ENCODE measurements around the gene VPS29. TPM values are rescaled to one million over a fixed set of nuclear protein-coding genes. Genes with fewer than 3 reads are reported as not detected.

Gene VPS29
- total and polyA plus RNA-seq, 4 donors: 73.7 to 177 (median 134) TPM

DNA sequence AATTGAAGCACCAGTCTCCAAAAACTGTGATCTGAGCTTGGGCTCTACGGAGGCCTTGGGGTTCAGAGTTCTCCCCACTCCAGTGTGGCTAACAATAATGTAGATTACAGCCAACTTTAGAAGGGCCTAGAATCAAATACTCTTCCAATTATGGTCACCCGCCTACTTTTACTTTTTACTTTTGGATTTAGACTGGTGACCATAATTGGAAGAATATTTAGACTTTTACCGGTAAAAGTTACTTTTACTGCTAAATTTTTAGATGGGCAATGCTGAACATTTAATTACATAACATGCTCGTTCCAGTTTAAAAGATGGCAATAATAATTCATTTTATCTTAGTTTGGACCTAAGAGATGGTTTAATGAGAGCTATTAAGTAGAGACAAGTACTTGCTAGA is 42.1 kb upstream of the VPS29 start:
- Histone ChIP-seq H3K4me3 (no peak overlapping the region), H3K9ac (ENCODE audit: insufficient read depth in 1 of 2, low read length in 2 of 2) (peak overlapping the region in 1 of 2 donors; percentile 9), H3K27me3 (ENCODE audit: control insufficient read depth in 3 of 3, insufficient read depth in 3 of 3, low read length in 2 of 3) (no peaks in the 10 kb centered on the region), H3K27ac (ENCODE audit: low read depth in 1 of 2, low read length in 1 of 2) (peak overlapping the region; percentile 88 to 91), H3K9me3 (ENCODE audit: control insufficient read depth in 4 of 4, insufficient read depth in 3 of 4, low read length in 3 of 4) (no peaks in the 10 kb centered on the region), H3K4me1 (ENCODE audit: control insufficient read depth in 5 of 5, insufficient read depth in 5 of 5, low read length in 5 of 5) (peaks cover 0 to 12% (median 7%) of the 10 kb centered on the region in 5 donors), H3K36me3 (ENCODE audit: control insufficient read depth in 4 of 4, insufficient read depth in 4 of 4, low read length in 4 of 4) (peaks cover 0 to 6% (median 2%) of the 10 kb centered on the region in 4 donors)
- WGBS, 2 donors: 83 to 90% methylated on average over 4 of the region's 4 CpGs
- ATAC-seq (ENCODE audit: insufficient read depth, low FRiP score) (no peak), DNase-seq (no peak)
- TF ChIP-seq CTCF (IDR thresholded peaks at IDR 0.05; ENCODE audit: control extremely low read depth, extremely low read depth): no peak

DNA sequence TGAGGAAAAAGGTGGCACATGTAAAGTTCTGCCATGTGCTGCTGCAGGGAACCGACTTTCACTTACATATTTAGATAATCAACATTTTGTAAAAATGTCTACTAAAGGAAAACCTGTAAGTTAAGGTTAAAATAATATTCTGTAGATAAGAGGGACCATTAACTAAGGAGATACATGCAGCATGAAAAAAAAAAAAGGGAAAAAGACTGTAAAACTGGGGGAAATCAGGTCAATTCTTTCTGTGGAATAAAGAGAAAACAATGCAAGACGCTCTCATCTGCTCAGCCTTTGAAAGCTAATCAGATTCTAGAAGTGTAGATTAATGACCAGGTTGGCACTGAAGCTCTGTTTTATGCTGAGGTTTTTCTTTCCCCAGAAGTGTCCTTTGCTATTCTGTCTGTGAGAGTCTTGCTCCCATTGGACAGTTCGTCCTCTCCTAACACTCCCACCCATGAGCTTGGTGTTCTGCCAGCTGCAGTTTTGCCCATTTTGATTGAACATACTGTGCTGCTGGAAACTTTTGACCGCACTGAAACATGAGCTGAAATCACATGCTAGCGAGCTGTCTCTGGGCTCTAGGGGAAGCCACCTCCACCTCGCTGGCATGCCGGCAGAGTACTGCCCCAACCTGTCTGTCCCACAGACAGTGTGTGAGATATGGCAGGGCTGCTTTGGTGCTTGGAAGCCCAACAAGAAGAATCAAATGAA is 41.5 kb upstream of the VPS29 start:
- no peaks in the 10 kb centered on the region for H3K9me3 ChIP-seq (ENCODE audit: control insufficient read depth in 4 of 4, insufficient read depth in 3 of 4, low read length in 3 of 4)
- no peak for TF ChIP-seq CTCF (IDR thresholded peaks at IDR 0.05; ENCODE audit: control extremely low read depth, extremely low read depth)
- no peaks in the 10 kb centered on the region for H3K27me3 ChIP-seq (ENCODE audit: control insufficient read depth in 3 of 3, insufficient read depth in 3 of 3, low read length in 2 of 3)
- 50 to 78% methylated on average over 7 of the region's 7 CpGs for WGBS, 2 donors
- ATAC-seq (ENCODE audit: insufficient read depth, low FRiP score) (peak; percentile 40), DNase-seq (peak; percentile 80 to 92 (median 89))
- peaks cover 0 to 15% (median 7%) of the 10 kb centered on the region in 5 donors for H3K4me1 ChIP-seq (ENCODE audit: control insufficient read depth in 5 of 5, insufficient read depth in 5 of 5, low read length in 5 of 5)
- H3K27ac ChIP-seq (ENCODE audit: low read depth in 1 of 2, low read length in 1 of 2): peak overlapping the region; percentile 88 to 91
- H3K4me3 ChIP-seq: no peak overlapping the region
- H3K36me3 ChIP-seq (ENCODE audit: control insufficient read depth in 4 of 4, insufficient read depth in 4 of 4, low read length in 4 of 4): peaks cover 2 to 9% (median 5%) of the 10 kb centered on the region in 4 donors
- no peak overlapping the region for H3K9ac ChIP-seq (ENCODE audit: insufficient read depth in 1 of 2, low read length in 2 of 2)

GRCh38 chr12:110540048-110540447 is 38.1 kb upstream of the VPS29 start:
- peaks cover 13 to 26% (median 18%) of the 10 kb centered on the region in 4 donors for H3K36me3 ChIP-seq (ENCODE audit: control insufficient read depth in 4 of 4, insufficient read depth in 4 of 4, low read length in 4 of 4)
- WGBS, 2 donors: 93 to 96% methylated on average over 8 of the region's 8 CpGs
- DNase-seq: no peak
- H3K4me1 ChIP-seq (ENCODE audit: control insufficient read depth in 5 of 5, insufficient read depth in 5 of 5, low read length in 5 of 5): peaks cover 0 to 21% (median 8%) of the 10 kb centered on the region in 5 donors
- no peak for ATAC-seq (ENCODE audit: insufficient read depth, low FRiP score)
- peaks cover 0 to 3% (median 0%) of the 10 kb centered on the region in 4 donors for H3K9me3 ChIP-seq (ENCODE audit: control insufficient read depth in 4 of 4, insufficient read depth in 3 of 4, low read length in 3 of 4)
- H3K27me3 ChIP-seq (ENCODE audit: control insufficient read depth in 3 of 3, insufficient read depth in 3 of 3, low read length in 2 of 3): no peaks in the 10 kb centered on the region
- H3K4me3 ChIP-seq: no peak overlapping the region
- no peak overlapping the region for H3K9ac ChIP-seq (ENCODE audit: insufficient read depth in 1 of 2, low read length in 2 of 2)
- no peak overlapping the region for H3K27ac ChIP-seq (ENCODE audit: low read depth in 1 of 2, low read length in 1 of 2)
- no peak for TF ChIP-seq CTCF (IDR thresholded peaks at IDR 0.05; ENCODE audit: control extremely low read depth, extremely low read depth)
